T-helper 2 cell treated with Interferon-gamma antibody and Interleukin-4, amounts not matched to agents 5 μg/mL and 100 μg/mL, for 36 hours (primary cell): Measurements from ENCODE around the gene CDH23.

Experiments used
- DNase-seq: peaks from one replicate; pipeline ENCODE4 v3.0.0; 2021; ENCODE audit warnings: low spot score
- H3K27ac Mint-ChIP-seq: one replicate; pipeline ENCODE4 v1.8.0; 2021; ENCODE audit warnings: mild to moderate bottlenecking, mixed read lengths
- H3K27me3 Mint-ChIP-seq: one replicate; pipeline ENCODE4 v1.8.0; 2021; ENCODE audit warnings: low read depth, mixed read lengths
- H3K36me3 Mint-ChIP-seq: one replicate; pipeline ENCODE4 v1.8.0; 2021; ENCODE audit warnings: low read depth, mixed read lengths
- H3K4me1 Mint-ChIP-seq: one replicate; pipeline ENCODE4 v1.8.0; 2021; ENCODE audit warnings: low read depth, mixed read lengths
- H3K4me3 Mint-ChIP-seq: one replicate; pipeline ENCODE4 v1.8.0; 2022; ENCODE audit warnings: mild to moderate bottlenecking, moderate library complexity, mixed read lengths
- H3K9me3 Mint-ChIP-seq: one replicate; pipeline ENCODE4 v1.8.0; 2021; ENCODE audit warnings: mixed read lengths

CDH23 gene

DNA sequence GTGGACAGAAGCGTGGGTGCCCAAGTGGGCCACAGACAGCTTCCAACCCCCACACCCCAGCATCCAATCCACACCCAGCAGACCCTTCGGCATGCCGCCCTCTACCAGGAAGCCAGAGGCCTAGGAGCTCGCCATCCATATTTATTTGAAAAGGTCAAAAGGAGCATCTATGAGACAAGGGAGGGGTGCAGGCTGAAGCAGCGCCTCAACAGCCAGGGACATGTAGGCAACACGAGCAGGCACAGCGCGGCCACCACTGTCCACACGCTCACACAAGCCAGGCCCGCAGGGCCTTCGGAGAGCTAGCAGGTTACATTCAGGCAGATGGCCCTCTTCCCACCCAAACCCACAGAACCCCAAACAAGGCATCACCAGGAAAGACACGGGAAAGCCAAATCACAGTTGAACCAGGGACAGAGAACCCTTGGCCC lies 419.7 kb downstream of the CDH23 start:
- Mint-ChIP-seq H3K4me3 (no peak overlapping the region), H3K27me3 (no peaks in the 10 kb centered on the region), H3K4me1 (no peaks in the 10 kb centered on the region), H3K36me3 (peaks cover 23% of the 10 kb centered on the region), H3K27ac (no peak overlapping the region), H3K9me3 (no peaks in the 10 kb centered on the region)
- no peak for DNase-seq

DNA sequence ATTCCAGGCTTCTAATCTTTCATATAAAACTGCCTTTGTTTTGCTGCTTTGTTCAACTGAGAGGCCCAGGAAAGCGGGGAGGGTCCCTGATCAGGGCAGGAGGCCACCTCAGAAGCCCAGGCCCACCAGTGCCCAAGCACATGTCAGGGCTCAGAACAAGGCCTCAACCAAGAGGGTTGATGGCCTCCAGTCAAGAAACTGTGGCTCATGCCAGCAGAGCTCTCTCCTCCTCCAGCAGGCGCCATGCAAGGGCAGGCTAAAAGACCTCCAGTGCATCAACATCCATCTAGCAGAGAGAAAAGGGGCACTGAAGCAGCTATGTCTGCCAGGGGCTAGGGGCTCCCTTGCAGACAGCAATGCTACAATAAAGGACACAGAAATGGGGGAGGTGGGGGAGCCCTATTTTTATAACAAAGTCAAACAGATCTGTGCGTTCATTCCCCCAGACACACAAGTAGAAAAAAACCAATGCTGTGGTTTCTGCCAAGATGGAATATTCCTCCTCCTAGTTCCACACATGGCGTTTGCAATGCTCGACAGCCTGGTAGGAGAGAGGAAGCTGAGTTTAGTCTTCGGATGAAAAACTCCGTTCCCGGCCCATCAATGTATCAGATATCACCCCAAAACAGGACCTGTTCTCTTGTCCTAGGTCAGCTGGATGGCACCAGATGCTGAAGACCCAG lies 420.4 kb downstream of the CDH23 start:
- Mint-ChIP-seq H3K27ac (no peak overlapping the region), H3K36me3 (peaks cover 26% of the 10 kb centered on the region), H3K4me1 (peaks cover 4% of the 10 kb centered on the region), H3K27me3 (no peaks in the 10 kb centered on the region), H3K9me3 (no peaks in the 10 kb centered on the region), H3K4me3 (no peak overlapping the region)
- no peak for DNase-seq

DNA sequence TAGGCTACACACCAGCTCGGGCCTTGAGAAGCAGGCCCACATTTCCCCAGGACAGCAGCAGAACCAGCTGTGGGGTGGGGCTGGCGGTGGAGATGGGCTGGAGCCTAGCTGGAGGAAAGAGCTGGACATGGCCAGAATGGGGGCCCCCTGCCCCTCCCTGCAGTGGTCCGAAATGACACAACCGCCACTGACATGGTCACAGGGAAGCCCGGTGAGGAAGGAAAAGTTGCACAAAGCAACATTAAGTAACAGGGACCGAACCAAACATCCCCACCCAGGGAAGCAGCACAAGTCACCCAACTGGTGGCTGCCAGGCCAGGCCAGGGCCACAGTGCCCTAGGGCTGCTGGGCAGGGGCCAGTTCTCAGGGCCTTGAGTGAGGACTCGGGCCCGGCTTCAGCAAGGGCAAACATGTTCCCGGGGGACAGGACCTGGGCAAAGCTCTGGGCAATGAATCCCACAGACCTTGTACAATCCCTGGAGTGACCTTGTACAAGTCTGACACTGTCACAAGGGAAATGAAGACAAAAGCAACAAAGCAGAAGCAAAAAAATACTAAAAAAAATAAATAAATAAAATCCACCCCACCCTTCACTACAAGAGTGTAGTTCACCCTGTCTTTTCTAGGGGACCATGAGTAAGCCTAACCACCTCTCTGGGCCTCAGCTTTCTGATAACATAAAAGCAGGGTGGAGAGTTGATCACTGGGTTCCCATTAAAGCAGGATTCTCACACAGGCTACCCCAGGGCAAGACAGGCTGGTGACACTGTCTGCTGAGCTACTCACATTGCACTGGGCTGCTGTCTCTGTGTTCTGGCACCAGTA lies 421.3 kb downstream of the CDH23 start:
- H3K9me3 Mint-ChIP-seq = no peaks in the 10 kb centered on the region
- DNase-seq = no peak
- peaks cover 29% of the 10 kb centered on the region for H3K36me3 Mint-ChIP-seq
- no peak overlapping the region for H3K4me3 Mint-ChIP-seq
- no peaks in the 10 kb centered on the region for H3K27me3 Mint-ChIP-seq
- H3K27ac Mint-ChIP-seq = no peak overlapping the region
- H3K4me1 Mint-ChIP-seq = peaks cover 10% of the 10 kb centered on the region

DNA sequence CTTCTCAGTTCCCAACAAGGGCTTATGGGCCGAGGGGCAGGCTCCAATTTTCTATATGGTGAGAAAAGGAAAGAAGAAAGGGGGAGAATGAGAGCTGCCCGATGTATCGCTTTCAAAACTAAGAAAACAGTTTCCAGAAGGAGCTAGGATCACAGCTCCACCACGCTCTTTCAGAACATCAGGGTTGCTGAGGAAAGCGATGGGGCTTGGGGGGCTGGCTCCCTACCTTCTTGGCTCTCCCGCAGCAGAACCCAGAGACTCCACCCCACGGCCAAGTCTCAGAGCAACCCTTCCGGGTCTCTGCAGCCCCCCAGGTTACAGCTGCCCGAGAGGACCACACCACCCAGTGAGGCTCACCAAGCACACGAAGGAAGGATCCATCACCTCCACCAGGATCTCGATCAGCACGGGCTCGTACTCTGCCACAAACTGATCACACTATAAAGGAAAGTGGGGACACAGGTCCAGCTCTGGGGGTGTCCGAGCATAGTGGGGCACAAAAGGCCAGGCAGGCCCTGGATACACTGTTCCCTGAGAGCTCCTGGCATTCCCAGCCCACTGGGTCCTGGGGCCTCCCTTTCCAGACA lies 422.0 kb downstream of the CDH23 start:
- H3K27me3 Mint-ChIP-seq = no peaks in the 10 kb centered on the region
- H3K27ac Mint-ChIP-seq = no peak overlapping the region
- peaks cover 29% of the 10 kb centered on the region for H3K36me3 Mint-ChIP-seq
- no peak overlapping the region for H3K4me3 Mint-ChIP-seq
- DNase-seq = no peak
- no peaks in the 10 kb centered on the region for H3K9me3 Mint-ChIP-seq
- H3K4me1 Mint-ChIP-seq = peaks cover 10% of the 10 kb centered on the region

DNA sequence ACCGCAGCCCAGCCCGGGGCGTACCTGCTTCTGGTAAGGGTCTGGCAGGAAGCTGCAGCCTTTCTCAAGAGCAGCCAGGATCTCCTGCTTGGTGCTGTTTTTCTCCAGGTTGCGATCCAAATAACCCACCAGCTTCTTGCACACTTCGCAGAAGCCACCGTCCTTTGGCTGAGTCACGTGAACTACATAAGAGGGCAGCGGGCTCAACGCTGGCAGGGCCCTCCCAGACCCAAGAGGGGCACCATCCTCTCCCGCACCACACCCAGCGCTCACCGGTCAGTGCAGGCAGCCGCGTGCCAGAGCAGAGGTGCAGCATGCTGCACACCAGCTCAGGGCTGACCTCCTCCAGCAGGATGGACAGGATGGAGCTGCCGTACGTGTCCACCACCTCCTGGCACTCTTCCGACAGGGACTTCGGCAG lies 422.7 kb downstream of the CDH23 start:
- H3K4me3 Mint-ChIP-seq = no peak overlapping the region
- H3K36me3 Mint-ChIP-seq = peaks cover 29% of the 10 kb centered on the region
- H3K27me3 Mint-ChIP-seq = no peaks in the 10 kb centered on the region
- DNase-seq = no peak
- peaks cover 10% of the 10 kb centered on the region for H3K4me1 Mint-ChIP-seq
- no peak overlapping the region for H3K27ac Mint-ChIP-seq
- H3K9me3 Mint-ChIP-seq = no peaks in the 10 kb centered on the region

DNA sequence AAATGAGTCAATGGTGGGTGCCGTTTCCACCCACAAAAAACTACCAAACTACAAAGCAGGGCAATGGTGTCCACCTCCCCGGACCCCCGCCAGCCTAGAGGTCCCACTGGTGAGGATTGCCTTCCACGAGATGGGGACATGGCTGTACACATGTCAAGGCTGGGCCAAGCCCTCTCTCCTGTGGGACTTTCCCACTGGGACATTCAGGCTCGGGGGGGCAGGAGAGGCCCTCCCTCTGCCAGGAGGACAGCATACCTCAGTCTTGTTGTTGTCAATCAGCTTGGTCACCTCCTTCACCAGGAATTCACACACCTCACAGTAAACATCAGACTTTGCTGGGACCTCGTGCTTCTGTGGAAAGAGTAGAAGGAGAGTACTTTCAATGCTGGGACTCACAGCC lies 423.3 kb downstream of the CDH23 start:
- Mint-ChIP-seq H3K4me1 (peaks cover 10% of the 10 kb centered on the region), H3K27ac (no peak overlapping the region), H3K9me3 (no peaks in the 10 kb centered on the region), H3K4me3 (no peak overlapping the region), H3K27me3 (no peaks in the 10 kb centered on the region), H3K36me3 (peaks cover 29% of the 10 kb centered on the region)
- no peak for DNase-seq

DNA sequence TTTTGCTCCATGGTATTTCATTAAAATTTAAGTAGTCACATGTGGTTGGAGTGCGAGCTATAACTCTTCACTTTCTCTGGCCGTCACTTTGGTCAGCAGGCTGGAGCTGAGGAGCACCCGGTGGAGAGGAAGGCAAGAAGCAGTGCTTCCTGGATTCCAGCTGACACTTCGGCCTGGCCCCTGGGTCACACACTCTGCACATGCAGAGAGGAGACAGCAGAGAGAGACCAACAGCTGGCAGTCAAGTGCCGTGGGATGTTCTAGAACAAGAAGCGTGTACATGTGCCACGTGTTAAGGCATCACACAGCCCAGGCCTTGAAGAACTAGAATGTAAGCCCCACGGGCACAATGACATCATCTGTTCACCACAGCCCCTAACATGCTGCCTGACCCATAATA lies 424.2 kb downstream of the CDH23 start:
- H3K27ac Mint-ChIP-seq = peak overlapping the region; percentile 6
- H3K4me3 Mint-ChIP-seq = no peak overlapping the region
- H3K36me3 Mint-ChIP-seq = peaks cover 35% of the 10 kb centered on the region
- peaks cover 10% of the 10 kb centered on the region for H3K4me1 Mint-ChIP-seq
- no peaks in the 10 kb centered on the region for H3K27me3 Mint-ChIP-seq
- no peak for DNase-seq
- H3K9me3 Mint-ChIP-seq = no peaks in the 10 kb centered on the region

DNA sequence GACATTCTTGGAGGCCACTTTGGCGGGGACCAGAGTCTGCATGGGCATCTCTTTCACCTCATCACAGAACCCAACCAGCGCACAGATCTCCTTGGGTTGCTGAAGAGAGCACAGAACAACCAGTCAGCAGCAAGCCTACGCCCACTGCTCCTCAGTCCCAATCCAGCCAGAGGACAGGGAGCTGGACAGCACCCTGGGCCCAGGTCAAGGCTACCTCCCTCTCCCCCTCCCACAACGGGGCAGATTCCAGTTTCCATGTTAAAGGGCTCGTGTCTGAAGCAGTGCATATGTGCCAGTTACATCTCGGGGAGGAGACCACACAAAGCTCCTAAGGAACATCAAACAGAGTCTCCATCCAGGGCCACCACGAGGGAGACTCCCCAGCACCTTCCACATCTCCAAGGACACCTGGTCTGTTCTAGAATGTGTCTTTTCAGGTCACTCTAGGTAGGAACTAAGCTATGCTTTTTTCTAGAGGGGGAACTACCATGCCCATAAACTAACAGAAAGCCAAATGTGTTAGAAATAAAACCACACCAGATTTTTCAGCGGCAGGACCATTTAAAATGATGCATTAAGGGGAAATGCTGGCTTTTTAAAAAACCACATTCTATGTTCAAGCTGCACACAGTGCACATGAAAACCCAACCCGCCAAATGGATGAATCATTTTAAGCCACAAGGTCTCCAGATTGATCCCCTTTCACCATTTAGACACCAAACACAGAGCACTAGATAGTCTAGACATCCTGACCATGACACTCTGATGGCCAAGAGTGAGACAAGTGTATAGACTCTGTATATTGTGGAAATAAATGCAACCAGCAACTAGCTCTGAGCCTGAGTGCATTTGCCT lies 425.4 kb downstream of the CDH23 start:
- no peak overlapping the region for H3K27ac Mint-ChIP-seq
- no peaks in the 10 kb centered on the region for H3K9me3 Mint-ChIP-seq

DNA sequence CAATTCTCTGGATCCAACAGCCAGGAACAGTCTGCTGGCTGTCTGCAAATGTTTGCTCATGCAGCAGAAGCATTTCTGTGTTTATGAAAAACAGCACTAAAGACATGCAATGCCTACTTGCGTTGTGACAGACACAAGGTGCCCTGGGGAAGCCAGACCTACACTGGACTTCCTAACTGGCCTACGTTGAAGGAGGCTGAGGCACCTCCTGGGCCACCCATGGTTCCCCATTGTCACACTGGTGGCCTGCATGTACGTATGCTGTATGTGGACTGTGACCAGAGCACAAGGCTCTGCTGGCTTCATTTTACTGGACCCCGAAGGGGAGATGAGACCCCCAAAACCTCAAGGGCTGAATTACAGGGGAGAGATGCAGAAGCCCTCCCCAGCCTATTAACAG lies 426.6 kb downstream of the CDH23 start:
- no peak overlapping the region for H3K4me3 Mint-ChIP-seq
- DNase-seq = no peak
- H3K36me3 Mint-ChIP-seq = peaks cover 37% of the 10 kb centered on the region
- no peaks in the 10 kb centered on the region for H3K27me3 Mint-ChIP-seq
- H3K9me3 Mint-ChIP-seq = no peaks in the 10 kb centered on the region
- peaks cover 10% of the 10 kb centered on the region for H3K4me1 Mint-ChIP-seq
- H3K27ac Mint-ChIP-seq = no peak overlapping the region

More for the DNA sequence above, 425.4 kb downstream of the CDH23 start:
- Mint-ChIP-seq H3K36me3 (peaks cover 42% of the 10 kb centered on the region), H3K4me3 (no peak overlapping the region), H3K4me1 (peaks cover 10% of the 10 kb centered on the region), H3K27me3 (no peaks in the 10 kb centered on the region)
- DNase-seq = peak; percentile 14

DNA sequence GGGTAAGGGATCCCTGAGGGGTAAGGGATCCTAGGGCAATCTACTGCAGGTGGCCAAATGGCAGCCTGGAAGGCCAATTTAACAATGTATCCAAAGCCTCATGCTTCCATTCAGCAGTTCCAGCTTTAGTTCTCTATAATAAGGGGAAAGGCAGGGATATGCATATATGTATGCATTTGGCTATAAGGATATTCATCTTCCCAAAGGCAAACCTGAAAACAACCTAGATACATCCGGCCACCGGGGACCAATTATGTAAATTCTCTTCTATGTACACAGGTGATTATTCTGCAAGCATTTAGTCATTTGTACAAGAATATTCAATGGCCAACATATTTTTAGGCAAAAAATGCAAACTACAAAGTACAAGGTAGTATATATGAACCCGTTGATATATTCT lies 427.6 kb downstream of the CDH23 start:
- H3K27ac Mint-ChIP-seq = no peak overlapping the region
- no peaks in the 10 kb centered on the region for H3K27me3 Mint-ChIP-seq
- H3K36me3 Mint-ChIP-seq = peaks cover 39% of the 10 kb centered on the region
- no peaks in the 10 kb centered on the region for H3K9me3 Mint-ChIP-seq
- H3K4me3 Mint-ChIP-seq = no peak overlapping the region
- peaks cover 10% of the 10 kb centered on the region for H3K4me1 Mint-ChIP-seq
- no peak for DNase-seq

DNA sequence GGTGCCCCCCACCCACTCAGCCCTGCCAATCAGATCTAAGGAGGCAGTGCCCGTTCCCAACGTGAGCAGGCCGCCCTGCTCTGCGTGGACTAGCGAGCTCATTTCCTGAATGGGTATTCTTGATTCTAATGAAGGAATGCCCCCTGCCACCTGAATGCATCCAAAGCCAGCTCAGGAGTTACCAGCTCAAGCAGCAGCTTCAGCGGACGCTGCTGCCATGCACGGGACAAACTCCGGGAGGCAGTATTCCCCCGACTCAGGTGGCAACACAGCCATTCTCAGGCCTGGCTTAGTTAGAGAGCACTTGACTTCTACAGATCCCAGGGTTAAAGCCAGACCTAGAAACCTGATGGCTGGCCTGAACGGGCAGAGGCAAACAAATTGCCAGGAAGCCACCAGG lies 428.5 kb downstream of the CDH23 start:
- Mint-ChIP-seq H3K4me1 (peaks cover 10% of the 10 kb centered on the region), H3K9me3 (no peaks in the 10 kb centered on the region), H3K27ac (no peak overlapping the region), H3K4me3 (no peak overlapping the region), H3K36me3 (peaks cover 40% of the 10 kb centered on the region), H3K27me3 (no peaks in the 10 kb centered on the region)
- no peak for DNase-seq

DNA sequence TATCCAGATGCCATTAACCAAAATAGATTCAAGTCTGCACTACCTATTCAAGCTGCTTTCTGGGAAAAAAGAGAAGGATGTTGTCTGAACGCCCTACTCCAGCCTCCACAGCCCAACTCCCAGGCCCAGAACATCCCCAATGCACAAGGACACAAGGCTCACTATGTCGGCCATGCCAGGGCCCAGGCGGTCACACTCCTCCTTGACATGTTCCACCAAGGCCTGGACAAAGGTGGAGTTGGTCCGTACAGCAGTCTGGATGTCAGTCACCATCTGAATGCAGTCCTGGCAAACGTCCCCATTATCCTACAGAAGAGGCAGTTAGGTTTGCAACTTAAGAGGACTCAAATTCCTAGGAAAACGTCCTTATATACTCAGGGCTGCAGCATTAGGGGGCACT lies 431.1 kb downstream of the CDH23 start:
- no peak for DNase-seq
- no peak overlapping the region for H3K4me3 Mint-ChIP-seq
- no peaks in the 10 kb centered on the region for H3K9me3 Mint-ChIP-seq
- no peak overlapping the region for H3K27ac Mint-ChIP-seq
- H3K36me3 Mint-ChIP-seq = peaks cover 45% of the 10 kb centered on the region
- H3K27me3 Mint-ChIP-seq = no peaks in the 10 kb centered on the region
- no peaks in the 10 kb centered on the region for H3K4me1 Mint-ChIP-seq

DNA sequence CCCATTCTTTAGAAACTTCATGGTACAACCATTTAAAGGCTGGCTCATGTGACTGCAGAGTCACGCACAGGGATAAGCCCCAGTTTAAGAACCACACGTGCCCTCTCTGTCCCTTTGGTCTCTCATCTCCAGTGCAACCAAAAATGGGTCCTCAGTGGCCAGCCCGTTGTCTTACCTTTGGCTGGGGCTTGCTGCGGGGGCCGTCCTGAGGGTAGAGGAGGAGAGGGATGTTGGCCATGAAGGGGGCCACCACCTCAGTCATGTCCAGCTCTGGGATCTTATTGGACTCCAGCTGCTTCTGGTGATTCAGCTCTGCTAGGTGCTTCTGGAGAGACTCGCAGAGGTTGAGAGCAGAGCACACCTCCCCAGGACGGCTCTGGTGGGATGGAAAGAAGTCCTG lies 432.0 kb downstream of the CDH23 start:
- no peak for DNase-seq
- H3K27me3 Mint-ChIP-seq = no peaks in the 10 kb centered on the region
- H3K9me3 Mint-ChIP-seq = no peaks in the 10 kb centered on the region
- H3K4me1 Mint-ChIP-seq = peaks cover 4% of the 10 kb centered on the region
- no peak overlapping the region for H3K27ac Mint-ChIP-seq
- peaks cover 45% of the 10 kb centered on the region for H3K36me3 Mint-ChIP-seq
- no peak overlapping the region for H3K4me3 Mint-ChIP-seq
